ENCODE measurements around the gene OR2G3.

OR2G3 gene

GRCh38 chr1:247614625-247615024 is 9.2 kb downstream of the OR2G3 start:
- H3K9me3 ChIP-seq (ENCODE audit: control insufficient read depth, low read length) = no peaks in the 10 kb centered on the region
- H3K27ac ChIP-seq (ENCODE audit: insufficient read depth, low read length, poor library complexity, severe bottlenecking) = no peak overlapping the region
- H3K4me3 ChIP-seq (ENCODE audit: insufficient read depth, low read depth, low read length, poor library complexity, severe bottlenecking) = no peak overlapping the region
- H3K27me3 ChIP-seq (replicated peaks; ENCODE audit: control insufficient read depth, insufficient read depth, low read length, poor library complexity, severe bottlenecking) = no peaks in the 10 kb centered on the region
- no peaks in the 10 kb centered on the region for H3K36me3 ChIP-seq (ENCODE audit: control insufficient read depth, insufficient read depth, low read length)
- DNase-seq = no peak
- H3K4me1 ChIP-seq (ENCODE audit: control insufficient read depth, insufficient read depth, low read length, poor library complexity, severe bottlenecking) = no peaks in the 10 kb centered on the region

GRCh38 chr1:247627951-247628350 is 22.6 kb downstream of the OR2G3 start:
- DNase-seq = no peak
- Histone ChIP-seq H3K27me3 (replicated peaks; ENCODE audit: control insufficient read depth, insufficient read depth, low read length, poor library complexity, severe bottlenecking) (no peaks in the 10 kb centered on the region), H3K4me3 (ENCODE audit: insufficient read depth, low read depth, low read length, poor library complexity, severe bottlenecking) (no peak overlapping the region), H3K27ac (ENCODE audit: insufficient read depth, low read length, poor library complexity, severe bottlenecking) (no peak overlapping the region), H3K9me3 (ENCODE audit: control insufficient read depth, low read length) (no peaks in the 10 kb centered on the region), H3K36me3 (ENCODE audit: control insufficient read depth, insufficient read depth, low read length) (no peaks in the 10 kb centered on the region), H3K4me1 (ENCODE audit: control insufficient read depth, insufficient read depth, low read length, poor library complexity, severe bottlenecking) (no peaks in the 10 kb centered on the region)

- Histone ChIP-seq H3K9me3 (ENCODE audit: control insufficient read depth, low read length) (no peaks in the 10 kb centered on the region), H3K27me3 (replicated peaks; ENCODE audit: control insufficient read depth, insufficient read depth, low read length, poor library complexity, severe bottlenecking) (no peaks in the 10 kb centered on the region), H3K27ac (ENCODE audit: insufficient read depth, low read length, poor library complexity, severe bottlenecking) (no peak overlapping the region), H3K36me3 (ENCODE audit: control insufficient read depth, insufficient read depth, low read length) (no peaks in the 10 kb centered on the region), H3K4me1 (ENCODE audit: control insufficient read depth, insufficient read depth, low read length, poor library complexity, severe bottlenecking) (no peaks in the 10 kb centered on the region), H3K4me3 (ENCODE audit: insufficient read depth, low read depth, low read length, poor library complexity, severe bottlenecking) (no peak overlapping the region)
- no peak for DNase-seq
Measured at GRCh38 chr1:247638011-247638410, 32.6 kb downstream of the OR2G3 start.

- H3K9me3 ChIP-seq (ENCODE audit: control insufficient read depth, low read length) = no peaks in the 10 kb centered on the region
- no peaks in the 10 kb centered on the region for H3K27me3 ChIP-seq (replicated peaks; ENCODE audit: control insufficient read depth, insufficient read depth, low read length, poor library complexity, severe bottlenecking)
- no peaks in the 10 kb centered on the region for H3K4me1 ChIP-seq (ENCODE audit: control insufficient read depth, insufficient read depth, low read length, poor library complexity, severe bottlenecking)
- H3K4me3 ChIP-seq (ENCODE audit: insufficient read depth, low read depth, low read length, poor library complexity, severe bottlenecking) = no peak overlapping the region
- no peaks in the 10 kb centered on the region for H3K36me3 ChIP-seq (ENCODE audit: control insufficient read depth, insufficient read depth, low read length)
- no peak for DNase-seq
- H3K27ac ChIP-seq (ENCODE audit: insufficient read depth, low read length, poor library complexity, severe bottlenecking) = no peak overlapping the region
Measured at GRCh38 chr1:247638781-247639180, 33.4 kb downstream of the OR2G3 start.

GRCh38 chr1:247639381-247639981 is 34.1 kb downstream of the OR2G3 start:
- Histone ChIP-seq H3K4me1 (ENCODE audit: control insufficient read depth, insufficient read depth, low read length, poor library complexity, severe bottlenecking) (no peaks in the 10 kb centered on the region), H3K36me3 (ENCODE audit: control insufficient read depth, insufficient read depth, low read length) (no peaks in the 10 kb centered on the region), H3K27ac (ENCODE audit: insufficient read depth, low read length, poor library complexity, severe bottlenecking) (no peak overlapping the region), H3K4me3 (ENCODE audit: insufficient read depth, low read depth, low read length, poor library complexity, severe bottlenecking) (no peak overlapping the region), H3K27me3 (replicated peaks; ENCODE audit: control insufficient read depth, insufficient read depth, low read length, poor library complexity, severe bottlenecking) (no peaks in the 10 kb centered on the region), H3K9me3 (ENCODE audit: control insufficient read depth, low read length) (no peaks in the 10 kb centered on the region)
- no peak for DNase-seq

- H3K36me3 ChIP-seq (ENCODE audit: control insufficient read depth, insufficient read depth, low read length) = no peaks in the 10 kb centered on the region
- no peak overlapping the region for H3K4me3 ChIP-seq (ENCODE audit: insufficient read depth, low read depth, low read length, poor library complexity, severe bottlenecking)
- no peaks in the 10 kb centered on the region for H3K27me3 ChIP-seq (replicated peaks; ENCODE audit: control insufficient read depth, insufficient read depth, low read length, poor library complexity, severe bottlenecking)
- H3K27ac ChIP-seq (ENCODE audit: insufficient read depth, low read length, poor library complexity, severe bottlenecking) = no peak overlapping the region
- no peaks in the 10 kb centered on the region for H3K9me3 ChIP-seq (ENCODE audit: control insufficient read depth, low read length)
- DNase-seq = no peak
- H3K4me1 ChIP-seq (ENCODE audit: control insufficient read depth, insufficient read depth, low read length, poor library complexity, severe bottlenecking) = no peaks in the 10 kb centered on the region
Measured at GRCh38 chr1:247642742-247643141, 37.4 kb downstream of the OR2G3 start.

DNA sequence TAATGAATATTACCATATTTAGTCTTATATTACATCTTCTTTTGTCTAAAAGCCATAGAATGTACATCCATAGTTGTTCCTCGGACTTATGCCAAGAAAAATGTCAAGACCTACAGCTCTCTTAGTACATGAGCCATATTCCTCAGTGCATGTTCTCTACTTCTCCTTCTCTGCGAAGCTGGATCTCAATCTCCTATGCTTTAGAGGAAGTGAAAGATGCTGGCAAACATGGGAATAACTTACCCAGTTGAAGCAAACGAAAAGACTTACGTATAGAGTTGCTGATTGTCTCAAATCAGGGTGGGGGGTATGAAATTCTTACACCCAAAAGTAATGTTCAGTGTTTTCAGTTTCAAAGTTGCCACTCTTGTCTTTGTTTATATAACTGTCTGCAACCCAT is 41.5 kb downstream of the OR2G3 start:
- Histone ChIP-seq H3K36me3 (ENCODE audit: control insufficient read depth, insufficient read depth, low read length) (no peaks in the 10 kb centered on the region), H3K4me1 (ENCODE audit: control insufficient read depth, insufficient read depth, low read length, poor library complexity, severe bottlenecking) (no peaks in the 10 kb centered on the region), H3K9me3 (ENCODE audit: control insufficient read depth, low read length) (no peaks in the 10 kb centered on the region), H3K27me3 (replicated peaks; ENCODE audit: control insufficient read depth, insufficient read depth, low read length, poor library complexity, severe bottlenecking) (no peaks in the 10 kb centered on the region), H3K4me3 (ENCODE audit: insufficient read depth, low read depth, low read length, poor library complexity, severe bottlenecking) (no peak overlapping the region), H3K27ac (ENCODE audit: insufficient read depth, low read length, poor library complexity, severe bottlenecking) (no peak overlapping the region)
- DNase-seq = no peak

- Histone ChIP-seq H3K4me1 (ENCODE audit: control insufficient read depth, insufficient read depth, low read length, poor library complexity, severe bottlenecking) (no peaks in the 10 kb centered on the region), H3K4me3 (ENCODE audit: insufficient read depth, low read depth, low read length, poor library complexity, severe bottlenecking) (no peak overlapping the region), H3K27me3 (replicated peaks; ENCODE audit: control insufficient read depth, insufficient read depth, low read length, poor library complexity, severe bottlenecking) (no peaks in the 10 kb centered on the region), H3K27ac (ENCODE audit: insufficient read depth, low read length, poor library complexity, severe bottlenecking) (no peak overlapping the region), H3K36me3 (ENCODE audit: control insufficient read depth, insufficient read depth, low read length) (no peaks in the 10 kb centered on the region), H3K9me3 (ENCODE audit: control insufficient read depth, low read length) (no peaks in the 10 kb centered on the region)
- no peak for DNase-seq
Measured at GRCh38 chr1:247647864-247648263, 42.5 kb downstream of the OR2G3 start.

- Histone ChIP-seq H3K27ac (ENCODE audit: insufficient read depth, low read length, poor library complexity, severe bottlenecking) (no peak overlapping the region), H3K27me3 (replicated peaks; ENCODE audit: control insufficient read depth, insufficient read depth, low read length, poor library complexity, severe bottlenecking) (no peaks in the 10 kb centered on the region), H3K4me3 (ENCODE audit: insufficient read depth, low read depth, low read length, poor library complexity, severe bottlenecking) (no peak overlapping the region), H3K36me3 (ENCODE audit: control insufficient read depth, insufficient read depth, low read length) (no peaks in the 10 kb centered on the region), H3K4me1 (ENCODE audit: control insufficient read depth, insufficient read depth, low read length, poor library complexity, severe bottlenecking) (no peaks in the 10 kb centered on the region), H3K9me3 (ENCODE audit: control insufficient read depth, low read length) (no peaks in the 10 kb centered on the region)
- no peak for DNase-seq
Measured at GRCh38 chr1:247653040-247653439, 47.7 kb downstream of the OR2G3 start.
